Stimulated activated CD4-positive, alpha-beta T cell treated with anti-CD3 and anti-CD28 coated beads, Interleukin-15, amount 100 ng/mL, for 1 hour (primary cell): Measurements from ENCODE around the gene NPB.
A peak's percentile ranks its signal among the peaks of the same experiment; 100 is the strongest.

Source experiments
- DNase-seq, 2 donors: peaks; one replicate each; pipeline ENCODE4 v3.0.0-alpha.2; 2020; ENCODE audit warnings: low read depth in 1 of 2, low spot score in 1 of 2

NPB gene

GRCh38 chr17:81924557-81925532, 22.8 kb downstream of the NPB start:
- DNase-seq: no peak

GRCh38 chr17:81925860-81926450, 23.9 kb downstream of the NPB start:
- DNase-seq: no peak

- peak; percentile 36 to 57 for DNase-seq
Observed at GRCh38 chr17:81926451-81927151, 24.6 kb downstream of the NPB start.

DNA sequence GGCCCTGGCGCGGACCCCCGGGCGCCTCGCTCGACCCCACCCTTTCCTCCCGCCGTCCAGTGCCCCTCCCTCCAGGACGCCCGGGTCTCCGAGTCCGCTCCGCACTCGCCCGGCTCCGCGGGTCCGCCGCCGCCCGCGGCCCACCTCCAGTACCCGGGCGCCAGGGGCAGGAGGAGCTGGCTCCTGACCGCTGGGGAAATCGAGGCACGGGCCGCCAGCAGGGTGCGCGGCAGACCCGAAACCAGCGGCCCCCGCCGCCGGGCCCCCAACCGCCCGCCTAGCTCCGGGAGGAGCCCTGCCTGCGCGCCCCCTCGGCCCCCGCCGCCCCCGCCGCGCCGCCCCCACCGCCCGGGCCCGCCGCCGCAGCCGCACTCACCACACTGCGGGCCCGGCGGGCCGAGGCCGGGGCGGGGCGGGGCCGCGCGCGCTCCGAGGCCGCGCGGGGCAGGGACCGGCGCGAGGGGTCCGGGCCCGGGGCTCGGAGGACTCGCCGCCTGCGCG, 25.2 kb downstream of the NPB start:
- DNase-seq: no peak

DNA sequence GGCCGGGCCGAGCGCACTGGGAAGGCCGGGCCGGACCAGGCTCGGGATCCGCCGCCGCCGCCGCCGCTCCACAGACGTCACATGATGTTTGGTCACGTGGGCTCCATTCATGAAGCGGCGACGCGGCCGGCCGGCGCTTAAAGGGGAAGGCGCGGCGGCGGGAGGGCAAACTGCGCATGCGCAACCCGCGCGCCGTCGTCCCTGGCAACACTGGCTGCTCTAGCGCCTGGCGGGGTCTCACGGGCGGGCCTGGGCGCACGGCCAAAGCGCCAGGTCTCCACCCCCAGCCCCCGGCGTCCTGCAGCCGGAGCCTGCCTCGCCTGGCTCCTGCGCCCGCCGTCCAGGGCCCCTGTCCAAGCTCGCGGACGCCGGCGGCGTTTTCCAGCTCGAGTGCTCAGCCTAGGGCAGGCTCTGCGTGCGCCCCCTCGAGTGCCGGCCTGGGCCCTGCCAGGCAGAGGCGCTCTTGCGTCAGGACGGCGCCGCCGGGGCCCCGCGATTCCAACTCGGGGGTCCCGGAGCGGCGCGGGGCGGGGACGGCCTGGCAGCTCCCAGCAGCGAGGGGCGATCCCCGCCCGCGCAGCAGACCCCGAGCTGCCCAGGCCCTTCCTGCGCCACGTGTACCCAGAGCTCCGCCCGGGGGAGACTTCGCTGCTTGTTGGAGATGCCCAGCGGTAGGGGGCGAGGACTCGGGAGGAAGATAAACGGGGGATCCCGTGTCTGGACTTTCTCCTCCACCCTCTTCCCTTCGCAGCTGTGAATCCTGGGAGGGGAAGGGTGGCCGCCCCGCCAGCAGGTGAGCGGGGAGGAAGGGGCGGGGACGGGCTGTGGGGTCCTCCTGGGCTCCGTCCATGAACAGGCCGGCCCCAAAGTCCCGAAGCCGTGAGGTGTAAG, 25.9 kb downstream of the NPB start, which contains the start of gene MAFG:
Gene MAFG (minus strand): TSS at position 83 of the 891 bp plus-strand sequence. CDS start 4,550 bp downstream, outside the sequence.
- peak; percentile 75 to 85 for DNase-seq

- DNase-seq: no peak
Observed at GRCh38 chr17:81928544-81929252, 26.7 kb downstream of the NPB start.

- no peak for DNase-seq
Observed at GRCh38 chr17:81929253-81930141, 27.5 kb downstream of the NPB start.

DNA sequence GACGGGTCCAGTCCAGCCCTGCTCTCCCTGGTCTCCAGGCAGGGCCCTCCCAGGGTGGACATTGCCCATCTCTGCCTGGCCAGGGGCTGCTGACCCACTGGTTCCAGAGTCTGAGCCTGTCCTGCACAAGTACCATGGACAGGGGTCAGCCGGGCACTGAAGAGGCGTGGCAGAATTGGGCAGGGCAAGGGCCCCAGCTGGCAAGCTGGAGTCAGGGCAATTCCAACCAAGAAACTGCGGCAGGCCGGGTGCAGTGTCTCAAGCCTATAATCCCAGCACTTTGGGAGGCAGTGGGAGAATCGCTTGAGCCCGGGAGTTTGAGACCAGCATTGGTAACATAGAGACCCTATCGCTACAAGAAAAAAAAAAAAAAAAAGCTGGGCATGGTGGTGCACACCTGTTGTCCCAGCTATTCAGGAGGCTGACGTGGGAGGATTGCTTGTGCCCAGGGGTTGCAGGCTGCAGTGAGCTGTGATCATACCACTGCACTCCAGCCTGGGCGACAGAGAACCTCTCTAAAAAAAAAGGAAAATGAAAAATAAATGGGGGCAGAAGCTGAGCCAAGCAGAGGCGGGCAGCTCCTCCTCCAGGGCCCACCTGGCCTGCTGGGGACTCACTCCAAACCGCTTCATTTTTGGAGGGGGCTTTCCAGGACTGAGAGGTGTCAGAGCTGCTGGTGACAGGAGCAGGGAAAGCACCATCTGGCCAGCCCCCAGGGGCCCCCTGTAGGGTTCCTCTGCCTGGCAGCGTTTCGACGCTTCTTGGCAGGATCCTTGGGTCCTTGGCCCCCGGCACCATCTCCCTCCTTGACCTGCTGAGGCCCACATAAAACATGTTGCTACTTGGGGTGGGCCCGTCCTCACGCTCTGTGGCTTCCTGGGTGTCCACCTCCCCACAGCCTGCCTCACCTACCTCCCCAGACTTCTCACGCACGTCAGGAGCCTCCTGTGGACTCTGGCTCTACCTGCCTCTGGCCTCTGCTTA, 28.4 kb downstream of the NPB start:
- no peak for DNase-seq

GRCh38 chr17:81931189-81931556, 29.1 kb downstream of the NPB start:
- DNase-seq: no peak

DNA sequence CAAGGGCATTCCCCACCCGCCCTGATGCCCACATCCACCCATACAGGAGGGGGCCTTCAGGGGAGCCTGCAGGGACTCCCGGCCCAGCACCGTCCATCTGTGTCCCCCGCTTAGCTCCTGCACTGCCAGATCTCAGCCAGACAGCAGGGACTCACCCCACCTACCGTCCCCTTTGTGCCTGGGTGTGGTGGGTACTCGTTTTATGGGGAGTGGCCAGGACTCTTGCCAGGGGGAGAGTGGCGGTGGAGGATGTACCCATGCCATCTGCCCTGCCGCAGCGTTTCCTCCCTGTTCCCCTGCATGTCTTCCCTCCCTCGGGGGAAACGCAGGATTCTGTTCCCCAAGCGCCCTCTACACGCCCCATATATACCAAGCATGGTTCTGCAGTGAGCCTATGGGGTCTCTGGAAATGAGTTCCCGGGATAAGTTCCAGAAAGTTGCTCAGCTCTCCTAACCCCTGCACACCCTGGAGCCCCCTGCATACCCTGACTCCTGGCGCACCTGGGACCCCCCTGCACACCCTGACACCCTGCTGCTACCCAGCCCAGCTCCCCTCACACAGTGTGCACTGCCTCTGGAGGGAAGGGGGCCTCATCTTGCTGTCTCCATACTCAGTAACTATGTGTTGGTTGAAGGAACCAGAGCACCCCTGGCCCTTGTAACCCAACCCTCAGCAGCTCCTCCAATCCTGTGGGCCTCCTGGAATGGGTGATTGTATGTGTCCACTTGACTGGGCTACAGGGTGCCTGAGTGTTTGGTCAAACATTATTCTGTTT, 29.7 kb downstream of the NPB start:
- no peak for DNase-seq

DNA sequence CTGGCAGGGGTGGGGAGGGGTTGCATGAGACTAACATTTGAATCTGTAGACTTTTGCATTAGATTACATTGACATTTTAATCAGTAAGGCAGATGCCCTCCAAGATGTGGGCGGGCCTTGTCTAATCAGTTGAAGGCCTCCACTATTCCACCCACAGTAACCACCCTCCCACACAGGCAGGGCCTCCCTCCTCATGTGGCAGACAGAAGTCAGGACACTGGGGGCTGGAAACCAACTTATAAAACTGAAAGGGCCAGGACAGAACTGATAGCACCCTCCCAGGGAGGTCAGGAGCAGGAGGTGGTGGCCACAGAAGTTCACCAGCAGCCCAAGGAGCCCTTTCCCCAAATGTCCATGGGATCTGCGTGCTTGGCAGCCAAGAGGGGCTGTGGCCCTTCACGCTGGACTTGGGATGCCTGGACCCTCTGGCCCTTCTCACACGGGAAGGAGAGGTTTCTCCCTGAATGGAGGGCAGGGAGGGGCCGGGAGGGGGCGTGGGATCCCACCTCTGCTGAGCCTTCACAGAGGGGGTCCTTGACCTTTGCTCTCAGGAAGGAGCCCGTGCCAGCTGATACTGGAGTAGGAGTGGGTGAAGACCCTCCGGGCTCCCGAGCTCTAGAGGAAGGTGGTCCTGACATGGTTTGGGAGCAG, 30.4 kb downstream of the NPB start:
- DNase-seq: no peak

DNA sequence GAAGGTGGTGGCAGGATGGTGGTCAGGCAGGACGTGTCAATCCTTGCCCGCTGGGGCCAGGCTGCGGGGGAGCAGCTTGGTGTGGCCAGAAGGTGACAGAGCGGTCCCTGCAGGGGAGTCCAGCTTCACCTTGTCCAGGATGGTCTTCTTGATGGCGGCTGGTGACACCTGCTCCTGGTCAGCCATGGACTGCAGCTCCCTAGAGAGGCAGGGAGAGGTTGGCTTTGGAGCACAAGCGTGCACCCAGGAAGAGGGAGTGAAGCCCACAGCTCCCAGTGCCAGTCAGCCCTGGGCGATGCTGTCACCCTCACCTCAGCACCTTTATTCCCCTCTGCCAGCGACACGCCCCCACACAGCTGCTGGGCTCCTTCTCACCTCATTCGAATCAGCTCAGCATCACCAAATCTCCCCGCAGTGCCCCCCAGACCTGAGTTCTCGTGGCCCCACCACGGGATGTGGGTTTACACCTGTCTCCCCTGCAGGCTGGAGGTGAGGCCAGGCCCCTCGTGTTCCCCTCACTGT, 31.2 kb downstream of the NPB start:
- DNase-seq: no peak

GRCh38 chr17:81934098-81934757, 32.2 kb downstream of the NPB start:
- DNase-seq: no peak

DNA sequence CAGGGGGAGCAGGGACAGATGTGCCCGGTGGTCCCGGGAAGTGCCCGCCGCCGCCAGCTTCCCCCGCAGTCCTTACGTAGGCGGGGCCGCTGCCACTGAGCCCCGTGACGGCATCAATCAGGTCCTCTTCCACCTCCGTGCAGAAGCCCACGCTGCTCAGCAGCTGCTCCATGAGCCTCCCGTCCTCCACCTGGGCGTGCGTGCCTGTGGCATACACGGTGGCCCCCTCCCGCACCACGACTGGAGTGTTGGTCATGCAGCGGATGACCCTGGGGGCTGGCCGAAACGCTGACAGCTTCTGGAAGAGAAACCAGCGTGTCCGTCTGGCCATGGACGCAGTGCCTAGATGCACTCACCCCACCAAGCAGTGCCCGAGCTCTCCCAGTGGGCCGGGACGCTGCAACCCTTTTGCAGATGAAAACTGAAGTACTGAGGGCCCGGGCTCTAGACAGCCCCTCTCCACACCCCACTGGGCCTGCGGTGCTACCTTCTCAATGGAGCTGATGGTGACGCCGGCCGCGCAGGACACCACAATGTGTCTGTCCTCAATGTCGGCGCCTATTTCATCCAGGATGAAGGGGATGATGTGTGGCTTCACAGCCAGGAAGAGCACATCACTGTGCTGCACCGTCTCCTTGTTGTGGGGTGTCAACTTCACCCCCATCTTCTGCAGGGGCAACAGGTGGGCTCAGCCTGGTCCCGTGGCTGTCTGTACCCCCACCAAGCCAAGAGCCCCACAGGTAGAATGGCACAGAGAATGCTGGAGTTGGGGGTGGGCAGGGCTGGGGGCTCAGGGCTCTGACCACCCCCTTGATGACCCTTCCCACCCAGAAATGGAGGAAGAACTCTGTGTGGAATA, 33.0 kb downstream of the NPB start:
- DNase-seq: no peak

DNA sequence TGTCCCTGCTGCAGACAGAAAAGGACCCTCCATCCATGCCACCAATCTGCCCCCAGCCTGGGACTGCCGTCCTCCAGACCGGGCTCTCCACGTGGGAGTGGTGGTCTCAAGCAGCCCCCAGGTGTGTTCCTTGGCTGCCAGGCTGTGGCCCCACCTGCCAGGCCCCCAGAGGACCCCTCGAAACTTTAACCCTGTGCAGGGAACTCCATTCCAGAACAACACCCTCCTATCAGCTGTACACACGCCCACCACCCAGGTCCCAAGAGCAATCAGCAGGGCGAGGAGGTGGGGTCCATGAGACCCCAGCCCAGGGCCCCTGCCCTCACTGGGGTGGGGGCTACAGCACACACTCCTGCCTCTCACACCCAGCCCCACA, 33.7 kb downstream of the NPB start:
- DNase-seq: no peak
